ENCODE measurements around the gene ETFA.

- TF ChIP-seq POLR2A (IDR thresholded peaks at IDR 0.05; ENCODE audit: low read length) (no peak), GATA1 (IDR thresholded peaks at IDR 0.05; ENCODE audit: low read depth, low read length) (no peak)
Measured at GRCh38 chr15:76342058-76342381, 30.8 kb upstream of the ETFA start.

Data from erythroblast (primary cell).